Spleen (tissue), 11 donors: Measurements from ENCODE around the gene OXNAD1. TPM values are rescaled to one million over a fixed set of nuclear protein-coding genes. Genes with fewer than 3 reads are reported as not detected.

ENCODE experiments used
- DNase-seq: peaks from one replicate; pipeline ENCODE4 v3.0.0-alpha.2; 2020
- H3K27ac ChIP-seq, 8 donors: fragments of 200-600 bp; sonication (generic) in 7 of 8; 1 replicate in 4 of 8; 2 replicates in 4 of 8; pipeline versions ENCODE4 v1.5.0 to v1.8.0; 2016 to 2021; ENCODE audit warnings: inconsistent platforms in 4 of 8, mild to moderate bottlenecking in 4 of 8, moderate library complexity in 1 of 8
- H3K27me3 ChIP-seq, 7 donors: fragments of 200-600 bp; sonication (generic) in 6 of 7; replicated peaks in 1 of 7; 1 replicate in 4 of 7; 2 replicates in 3 of 7; pipeline versions ENCODE4 v1.5.0 to v1.8.0; 2016 to 2021; ENCODE audit warnings: inconsistent platforms in 3 of 7, mild to moderate bottlenecking in 1 of 7
- H3K36me3 ChIP-seq, 6 donors: fragments of 200-600 bp; sonication (generic) in 5 of 6; 1 replicate in 4 of 6; 2 replicates in 2 of 6; pipeline versions ENCODE4 v1.5.0 to v1.8.0; 2016 to 2021; ENCODE audit warnings: inconsistent platforms in 2 of 6
- H3K4me1 ChIP-seq, 6 donors: fragments of 200-600 bp; sonication (generic) in 5 of 6; 1 replicate in 3 of 6; 2 replicates in 3 of 6; pipeline versions ENCODE4 v1.5.0 to v1.8.0; 2016 to 2021; ENCODE audit warnings: inconsistent platforms in 3 of 6
- H3K4me3 ChIP-seq, 8 donors: fragments of 200-600 bp; sonication (generic) in 7 of 8; 1 replicate in 4 of 8; 2 replicates in 4 of 8; pipeline versions ENCODE4 v1.5.0 to v1.8.0; 2016 to 2021; ENCODE audit warnings: inconsistent platforms in 4 of 8, mild to moderate bottlenecking in 4 of 8, moderate library complexity in 2 of 8
- H3K9me3 ChIP-seq, 8 donors: fragments of 200-600 bp; sonication (generic) in 7 of 8; 1 replicate in 4 of 8; 2 replicates in 4 of 8; pipeline versions ENCODE4 v1.5.0 to v1.8.0; 2016 to 2021; ENCODE audit warnings: inconsistent platforms in 4 of 8
- CTCF ChIP-seq, 11 experiments: fragments of 200-600 bp in 7 of 11; fragments of 450-650 bp in 4 of 11; sonication (generic) in 4 of 11; IDR thresholded peaks in 8 of 11; conservative IDR thresholded peaks in 3 of 11; 1 replicate in 7 of 11; 2 replicates in 4 of 11; pipeline versions ENCODE4 v1.4.0 to v1.8.0; 2016 to 2021; ENCODE audit warnings: antibody characterized with exemption in 11 of 11, inconsistent platforms in 4 of 11, mild to moderate bottlenecking in 1 of 11
- POLR2A ChIP-seq, 3 donors: fragments of 450-650 bp; IDR thresholded peaks; one replicate each; pipeline ENCODE4 v1.5.1; 2017; ENCODE audit warnings: antibody characterized with exemption in 3 of 3, mild to moderate bottlenecking in 1 of 3
- POLR2AphosphoS5 ChIP-seq, 3 donors: sonication (generic); formaldehyde crosslinking; IDR thresholded peaks; one replicate each; pipeline ENCODE4 v1.5.1; 2017; ENCODE audit warnings: antibody characterized with exemption in 3 of 3
- WGBS, 5 donors: extraction: QIAGEN DNeasy Blood & Tissue Kit in 3 of 5; methylation state at CpG; one replicate each; pipeline versions ENCODE4 v1.1.5 to v1.1.7; 2013 to 2018; 5-methylcytosine and 5-hydroxymethylcytosine counted together
- intact Hi-C: fragments of 100-400 bp; cut with DNase I; formaldehyde crosslinking; loops from one replicate; pipeline ENCODE4 v1.15.0; 2023; ENCODE audit warnings: low total_unique reads
- polyA plus RNA-seq, 3 donors: library from polyadenylated mRNA; stranded (reverse); fragments of 200-250 nt; gene quantifications; one replicate each; pipeline ENCODE4 v1.2.1, GENCODE V29; 2013
- total RNA-seq, 7 donors: library from RNA; depleted of rRNA in 3 of 7; stranded (reverse); fragments of >200 nt in 3 of 7; fragmentation: NEBNext Ultra II Directional in 4 of 7; extraction: Animal tissue kit (Norgen Biotek cat#: 25700) in 4 of 7; gene quantifications; one replicate each; pipeline versions ENCODE4 v1.1.0 to v1.2.1, GENCODE V29; 2016 to 2021
- donor health status: healthy with polysubstance abuse.
- donor health status: DM: no; HTN: no; CAD: no; lungs with moderate emphysema.
- donor health status: DM: no; HTN: no; CAD: no.
- donor health status: Bipolar disorder and iron deficiency.
- donor health status: healthy.
- donor health status: DM: no; HTN: no; CAD: no.
- donor health status: DM: yes; HTN: yes; CAD: no.

The OXNAD1 gene
- total and polyA plus RNA-seq, 10 donors = 4.2 to 30.6 (median 20.1) TPM

- H3K9me3 ChIP-seq = no peaks in the 10 kb centered on the region
- 27 to 75% (median 41%) methylated on average over 1 of the region's 1 CpG for WGBS, 5 donors
- peaks cover 3 to 38% (median 17%) of the 10 kb centered on the region in 6 donors for H3K36me3 ChIP-seq
- no peak overlapping the region for H3K4me3 ChIP-seq
- TF ChIP-seq CTCF (IDR thresholded peaks at IDR 0.05 in 8 of 11, conservative IDR thresholded peaks at IDR 0.05 in 3 of 11) (no peak), POLR2AphosphoS5 (IDR thresholded peaks at IDR 0.05) (peak in 1 of 3 donors; percentile 23)
- DNase-seq = no peak
- peak overlapping the region in 7 of 8 donors; percentile 32 to 65 (median 44) for H3K27ac ChIP-seq
- intact Hi-C loops = no loop called here
- peaks cover 12 to 48% (median 25%) of the 10 kb centered on the region in 6 donors for H3K4me1 ChIP-seq
- no peaks in the 10 kb centered on the region for H3K27me3 ChIP-seq
Observed at GRCh38 chr3:16338999-16339398, 74.0 kb downstream of the OXNAD1 start.

GRCh38 chr3:16343101-16343500, 78.1 kb downstream of the OXNAD1 start:
- Histone ChIP-seq H3K4me3 (no peak overlapping the region), H3K36me3 (peaks cover 0 to 46% (median 12%) of the 10 kb centered on the region in 6 donors), H3K27ac (no peak overlapping the region), H3K27me3 (no peaks in the 10 kb centered on the region), H3K4me1 (peaks cover 8 to 24% (median 16%) of the 10 kb centered on the region in 6 donors), H3K9me3 (no peaks in the 10 kb centered on the region)
- WGBS, 5 donors = 83 to 100% (median 94%) methylated on average over 1 of the region's 1 CpG
- TF ChIP-seq POLR2A (IDR thresholded peaks at IDR 0.05) (no peak), CTCF (IDR thresholded peaks at IDR 0.05 in 8 of 11, conservative IDR thresholded peaks at IDR 0.05 in 3 of 11) (no peak), POLR2AphosphoS5 (IDR thresholded peaks at IDR 0.05) (no peak)
- intact Hi-C loops = no loop called here
- no peak for DNase-seq

- intact Hi-C loops = no loop called here
- Histone ChIP-seq H3K36me3 (peaks cover 0 to 79% (median 31%) of the 10 kb centered on the region in 6 donors), H3K4me3 (no peak overlapping the region), H3K27me3 (no peaks in the 10 kb centered on the region), H3K9me3 (no peaks in the 10 kb centered on the region), H3K4me1 (peaks cover 0 to 9% (median 0%) of the 10 kb centered on the region in 6 donors), H3K27ac (no peak overlapping the region)
- no peak for DNase-seq
- WGBS, 5 donors = 83 to 91% (median 88%) methylated on average over 7 of the region's 7 CpGs
- no peak for TF ChIP-seq POLR2AphosphoS5 (IDR thresholded peaks at IDR 0.05)
Observed at GRCh38 chr3:16346413-16347081, 81.5 kb downstream of the OXNAD1 start.

- Histone ChIP-seq H3K27ac (no peak overlapping the region), H3K9me3 (no peaks in the 10 kb centered on the region), H3K4me1 (peaks cover 0 to 9% (median 0%) of the 10 kb centered on the region in 6 donors), H3K36me3 (peaks cover 0 to 83% (median 31%) of the 10 kb centered on the region in 6 donors), H3K4me3 (no peak overlapping the region), H3K27me3 (no peaks in the 10 kb centered on the region)
- no peak for TF ChIP-seq POLR2AphosphoS5 (IDR thresholded peaks at IDR 0.05)
- 91 to 98% (median 96%) methylated on average over 4 of the region's 4 CpGs for WGBS, 5 donors
- DNase-seq = no peak
- intact Hi-C loops = no loop called here
Observed at GRCh38 chr3:16347548-16347947, 82.5 kb downstream of the OXNAD1 start.

- intact Hi-C loops = no loop called here
- Histone ChIP-seq H3K4me1 (peaks cover 0 to 9% (median 0%) of the 10 kb centered on the region in 6 donors), H3K36me3 (peaks cover 0 to 87% (median 31%) of the 10 kb centered on the region in 6 donors), H3K27ac (no peak overlapping the region), H3K4me3 (no peak overlapping the region), H3K27me3 (no peaks in the 10 kb centered on the region), H3K9me3 (no peaks in the 10 kb centered on the region)
- DNase-seq = no peak
- TF ChIP-seq POLR2AphosphoS5 (IDR thresholded peaks at IDR 0.05) = no peak
- TF ChIP-seq POLR2A (IDR thresholded peaks at IDR 0.05) = no peak
- no peak for TF ChIP-seq CTCF (IDR thresholded peaks at IDR 0.05 in 8 of 11, conservative IDR thresholded peaks at IDR 0.05 in 3 of 11)
- WGBS, 5 donors = 37 to 62% (median 48%) methylated on average over 2 of the region's 2 CpGs
Observed at GRCh38 chr3:16349986-16350596, 85.1 kb downstream of the OXNAD1 start.
